Measurements from ENCODE around the gene ZNF750. TPM values are rescaled to one million over a fixed set of nuclear protein-coding genes. Genes with fewer than 3 reads are reported as not detected.

The ZNF750 gene
- total and polyA plus RNA-seq, 2 of the 13 experiments (the other 11 are each of a cell fraction or from before 2014, with no cell fraction given): not detected

DNA sequence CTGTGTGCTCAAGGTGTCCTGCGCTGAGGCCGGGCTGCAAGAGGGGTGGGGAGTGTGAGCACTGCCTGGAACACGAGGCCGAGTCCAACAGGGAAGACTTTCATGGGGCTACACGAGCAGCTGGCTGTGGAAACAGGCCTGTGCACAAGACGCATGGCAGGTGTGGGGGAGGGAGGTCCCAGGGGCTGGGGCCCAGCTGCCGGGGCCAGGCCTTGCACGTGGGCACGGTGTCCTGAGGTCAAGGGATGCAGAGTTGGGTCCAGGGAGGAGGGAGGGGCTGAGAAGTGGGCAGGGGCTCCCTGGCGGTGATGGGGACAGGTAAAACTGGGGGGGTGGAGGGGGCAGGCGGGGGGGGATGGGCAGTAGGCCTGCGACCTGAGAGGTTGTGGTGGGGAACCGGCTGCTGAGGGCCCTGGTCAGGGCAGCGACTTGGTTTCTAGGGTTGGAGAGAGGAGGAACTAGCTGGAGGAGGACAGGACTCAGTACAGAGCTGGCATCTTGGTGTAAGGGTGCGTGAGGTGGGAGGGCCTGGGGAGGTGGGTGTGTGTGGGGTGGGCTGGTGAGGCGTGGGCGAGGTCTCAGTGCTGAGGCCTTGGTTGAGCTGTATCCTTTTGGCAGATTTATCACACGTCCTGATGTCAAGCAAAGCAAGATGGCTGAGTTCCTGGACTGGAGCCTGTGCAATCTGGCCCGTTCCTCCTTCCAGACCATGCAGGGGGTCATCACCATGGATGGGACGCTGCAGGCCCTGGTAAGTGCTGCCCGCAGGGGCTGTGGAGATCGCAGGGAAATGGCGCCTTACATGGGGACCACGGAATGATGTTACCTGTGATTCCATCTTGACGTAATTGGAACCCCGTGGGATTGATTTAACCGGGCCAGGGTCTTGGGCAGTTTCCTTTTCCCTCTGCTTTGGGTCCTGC lies 58.6 kb downstream of the ZNF750 start:
- CTCF ChIA-PET (ENCODE audit: low intra/inter-chr PET ratio, low total read pairs): interaction anchor here (0.7 to 2.6 kb wide), 6 partner anchors 113 to 424 kb away, joined by 3 to 21 read pairs (median 12); no protein-coding TSS in a partner anchor
- Histone ChIP-seq H3K27me3 (ENCODE audit: control insufficient read depth in 1 of 2, insufficient read depth in 2 of 2, low read length in 2 of 2) (no peaks in the 10 kb centered on the region), H3K4me1 (ENCODE audit: insufficient read depth, low read length) (no peaks in the 10 kb centered on the region), H3K9me3 (ENCODE audit: low read length) (no peaks in the 10 kb centered on the region), H3K4me2 (ENCODE audit: low read depth, low read length) (no peak overlapping the region), H3K9ac (ENCODE audit: insufficient read depth, low read depth, low read length) (no peak overlapping the region), H3K36me3 (replicated peaks in 1 of 2; ENCODE audit: control insufficient read depth in 1 of 2, insufficient read depth in 2 of 2, low read length in 2 of 2) (peaks cover 16 to 36% of the 10 kb centered on the region in 2 experiments; a peak in 4 of 5 replicates), H4K20me1 (ENCODE audit: insufficient read depth, low read length) (no peaks in the 10 kb centered on the region), H3K79me2 (ENCODE audit: insufficient read depth, low read length) (no peaks in the 10 kb centered on the region), H3K27ac (ENCODE audit: extremely low read length, insufficient read depth, low read length) (no peak overlapping the region), H2AFZ (ENCODE audit: low read length) (no peak overlapping the region), H3K4me3 (replicated peaks in 1 of 3; ENCODE audit: insufficient read depth in 1 of 3, low read depth in 2 of 3, low read length in 3 of 3) (no peak overlapping the region)
- intact Hi-C loops (cut with micrococcal nuclease; ENCODE audit: unreplicated experiment) (no loop called here), in situ Hi-C loops (cut with HindIII; ENCODE audit: extremely low pct_ligation_motif_present, low pct_unique_long_range_greater_than_20kb) (loop anchor here (5.0 kb wide), 1 partner anchor 146 kb away; no protein-coding TSS in a partner anchor)
- FAIRE-seq (no peak), DNase-seq (ENCODE audit: low spot score) (no peak), ATAC-seq (peak; percentile 56)
- TF ChIP-seq ZNF619 (CRISPR knock-in tag; IDR thresholded peaks at IDR 0.05) (0 out of 2 replicates have a peak, but pooled peaks have one; percentile 53), ZNF468 (CRISPR knock-in tag; IDR thresholded peaks at IDR 0.05) (no peak), ZNF550 (CRISPR knock-in tag; IDR thresholded peaks at IDR 0.05; ENCODE audit: borderline replicate concordance) (peak; percentile 77; the same call in 1 of the 2 replicates), DMAP1 (CRISPR knock-in tag; IDR thresholded peaks at IDR 0.05) (peak; percentile 22; the same call in 1 of the 2 replicates), ZNF839 (CRISPR knock-in tag; IDR thresholded peaks at IDR 0.05; ENCODE audit: borderline replicate concordance) (no peak)
- TF ChIP-seq, protein P1, sequence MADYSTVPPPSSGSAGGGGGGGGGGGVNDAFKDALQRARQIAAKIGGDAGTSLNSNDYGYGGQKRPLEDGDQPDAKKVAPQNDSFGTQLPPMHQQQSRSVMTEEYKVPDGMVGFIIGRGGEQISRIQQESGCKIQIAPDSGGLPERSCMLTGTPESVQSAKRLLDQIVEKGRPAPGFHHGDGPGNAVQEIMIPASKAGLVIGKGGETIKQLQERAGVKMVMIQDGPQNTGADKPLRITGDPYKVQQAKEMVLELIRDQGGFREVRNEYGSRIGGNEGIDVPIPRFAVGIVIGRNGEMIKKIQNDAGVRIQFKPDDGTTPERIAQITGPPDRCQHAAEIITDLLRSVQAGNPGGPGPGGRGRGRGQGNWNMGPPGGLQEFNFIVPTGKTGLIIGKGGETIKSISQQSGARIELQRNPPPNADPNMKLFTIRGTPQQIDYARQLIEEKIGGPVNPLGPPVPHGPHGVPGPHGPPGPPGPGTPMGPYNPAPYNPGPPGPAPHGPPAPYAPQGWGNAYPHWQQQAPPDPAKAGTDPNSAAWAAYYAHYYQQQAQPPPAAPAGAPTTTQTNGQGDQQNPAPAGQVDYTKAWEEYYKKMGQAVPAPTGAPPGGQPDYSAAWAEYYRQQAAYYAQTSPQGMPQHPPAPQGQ (CRISPR knock-in tag; IDR thresholded peaks at IDR 0.05; ENCODE audit: borderline replicate concordance): 0 out of 2 replicates have a peak, but pooled peaks have one; percentile 39
- no TSS peak for BruUV-seq (replicated peaks)
- WGBS (ENCODE audit: low lambda C conversion rate): 83% methylated on average over 27 of the region's 27 CpGs
- POLR2A ChIA-PET: no interaction called here
